IPS-20b (cell line): Measurements from ENCODE around the gene DONSON.

Experiments
- H3K27ac ChIP-seq: one replicate; pipeline ENCODE4 v1.5.1; 2013; ENCODE audit warnings: low read length
- H3K27me3 ChIP-seq: 2 replicates; pipeline ENCODE4 v1.6.1; 2013; ENCODE audit warnings: mild to moderate bottlenecking, low read length, inconsistent platforms; ENCODE audit not compliant: insufficient read depth
- H3K36me3 ChIP-seq: 2 replicates; pipeline ENCODE4 v1.6.1; 2013; ENCODE audit warnings: low read depth, mild to moderate bottlenecking, inconsistent platforms, low read length, moderate library complexity; ENCODE audit not compliant: insufficient read depth
- H3K4me1 ChIP-seq: 2 replicates; pipeline ENCODE4 v1.6.1; 2013; ENCODE audit warnings: mild to moderate bottlenecking, control low read depth, inconsistent platforms, low read length, moderate library complexity; ENCODE audit not compliant: insufficient read depth
- H3K4me3 ChIP-seq: 2 replicates; pipeline ENCODE4 v1.5.1; 2013; ENCODE audit warnings: mild to moderate bottlenecking, low read length, inconsistent platforms
- H3K9ac ChIP-seq: 2 replicates; pipeline ENCODE4 v1.6.1; 2013; ENCODE audit warnings: low read depth, mild to moderate bottlenecking, inconsistent platforms, low read length, moderate library complexity
- H3K9me3 ChIP-seq: 2 replicates; pipeline ENCODE4 v1.6.1; 2013; ENCODE audit warnings: mild to moderate bottlenecking, low read depth, low read length, inconsistent platforms; ENCODE audit not compliant: insufficient read depth

The DONSON gene

GRCh38 chr21:33537212-33537611, 51.3 kb downstream of the DONSON start:
- peaks cover 85% of the 10 kb centered on the region for H3K36me3 ChIP-seq
- peaks cover 5% of the 10 kb centered on the region; the same call in 1 of the 2 replicates for H3K4me1 ChIP-seq
- H3K27me3 ChIP-seq: no peaks in the 10 kb centered on the region
- no peak overlapping the region for H3K4me3 ChIP-seq
- H3K9me3 ChIP-seq: no peaks in the 10 kb centered on the region
- H3K9ac ChIP-seq: no peak overlapping the region
- no peak overlapping the region for H3K27ac ChIP-seq

GRCh38 chr21:33531007-33531406, 57.5 kb downstream of the DONSON start:
- Histone ChIP-seq H3K36me3 (peaks cover 100% of the 10 kb centered on the region), H3K27me3 (no peaks in the 10 kb centered on the region)

More at GRCh38 chr21:33531007-33531406, 57.5 kb downstream of the DONSON start:
- H3K4me1 ChIP-seq: no peaks in the 10 kb centered on the region
- no peak overlapping the region for H3K27ac ChIP-seq
- H3K9ac ChIP-seq: no peak overlapping the region
- H3K9me3 ChIP-seq: no peaks in the 10 kb centered on the region
- H3K4me3 ChIP-seq: no peak overlapping the region
